H9 (cell line): ENCODE results near the gene MICOS13. TPM values are rescaled to one million over a fixed set of nuclear protein-coding genes. Genes with fewer than 3 reads are reported as not detected.
A peak's percentile ranks its signal among the peaks of the same experiment; 100 is the strongest.

Source experiments
- DNase-seq: peaks from one replicate; pipeline ENCODE4 v3.0.0-alpha.2; 2017
- H2AFZ ChIP-seq: one replicate; pipeline ENCODE4 v1.6.1; 2013; ENCODE audit warnings: mild to moderate bottlenecking, low read length, control low read depth, moderate library complexity
- H2AK5ac ChIP-seq: 2 replicates; pipeline ENCODE4 v1.6.1; 2013; ENCODE audit warnings: low read length, control low read depth, mixed read lengths; ENCODE audit not compliant: insufficient read length
- H2BK120ac ChIP-seq: one replicate; pipeline ENCODE4 v1.6.1; 2013; ENCODE audit warnings: low read depth, mild to moderate bottlenecking, low read length, control low read depth, inconsistent platforms; ENCODE audit not compliant: poor library complexity, severe bottlenecking
- H2BK12ac ChIP-seq: 2 replicates; pipeline ENCODE4 v1.6.1; 2013; ENCODE audit warnings: low read length, control low read depth, mixed read lengths, low read depth; ENCODE audit not compliant: insufficient read length
- H2BK15ac ChIP-seq: 2 replicates; pipeline ENCODE4 v1.6.1; 2013; ENCODE audit warnings: low read depth, low read length, control low read depth
- H2BK20ac ChIP-seq: one replicate; pipeline ENCODE4 v1.6.1; 2013; ENCODE audit warnings: low read depth, mild to moderate bottlenecking, low read length, control low read depth, inconsistent platforms; ENCODE audit not compliant: poor library complexity, severe bottlenecking
- H2BK5ac ChIP-seq: 2 replicates; pipeline ENCODE4 v1.6.1; 2013; ENCODE audit warnings: low read length, control low read depth, mixed read lengths; ENCODE audit not compliant: insufficient read length
- H3K14ac ChIP-seq: 2 replicates; pipeline ENCODE4 v1.6.1; 2013; ENCODE audit warnings: low read length, control low read depth; ENCODE audit not compliant: insufficient read depth
- H3K18ac ChIP-seq: 2 replicates; pipeline ENCODE4 v1.6.1; 2013; ENCODE audit warnings: low read depth, mild to moderate bottlenecking, mixed read lengths, low read length, control low read depth; ENCODE audit not compliant: insufficient read length
- H3K23ac ChIP-seq: 2 replicates; pipeline ENCODE4 v1.6.1; 2013; ENCODE audit warnings: low read length, control low read depth, mixed read lengths, low read depth; ENCODE audit not compliant: insufficient read length
- H3K23me2 ChIP-seq: 2 replicates; pipeline ENCODE4 v1.6.1; 2013; ENCODE audit warnings: low read depth, mild to moderate bottlenecking, mixed read lengths, low read length, control low read depth; ENCODE audit not compliant: insufficient read length, poor library complexity, severe bottlenecking
- H3K27ac ChIP-seq: 2 replicates; pipeline ENCODE4 v1.5.1; 2013; ENCODE audit warnings: low read length, control low read depth, mixed read lengths, low read depth; ENCODE audit not compliant: insufficient read length
- H3K27me3 ChIP-seq: 2 replicates; pipeline ENCODE4 v1.6.1; 2013; ENCODE audit warnings: low read length, control low read depth, inconsistent platforms; ENCODE audit not compliant: insufficient read depth
- H3K4ac ChIP-seq: 2 replicates; pipeline ENCODE4 v1.6.1; 2013; ENCODE audit warnings: low read depth, mild to moderate bottlenecking, control low read depth, inconsistent platforms, low read length, moderate library complexity
- H3K4me1 ChIP-seq: 2 replicates; pipeline ENCODE4 v1.6.1; 2013; ENCODE audit warnings: low read length, control low read depth, inconsistent platforms; ENCODE audit not compliant: insufficient read depth
- H3K4me2 ChIP-seq: 2 replicates; pipeline ENCODE4 v1.6.1; 2013; ENCODE audit warnings: low read length, control low read depth, mixed read lengths; ENCODE audit not compliant: insufficient read length, insufficient read depth
- H3K56ac ChIP-seq: 2 replicates; pipeline ENCODE4 v1.6.1; 2013; ENCODE audit warnings: low read depth, mild to moderate bottlenecking, mixed read lengths, low read length, control low read depth; ENCODE audit not compliant: insufficient read length
- H3K79me1 ChIP-seq: 2 replicates; pipeline ENCODE4 v1.6.1; 2013; ENCODE audit warnings: low read depth, mild to moderate bottlenecking, moderate library complexity, low read length, control low read depth, inconsistent platforms; ENCODE audit not compliant: insufficient read depth, poor library complexity, severe bottlenecking
- H3K79me2 ChIP-seq: 2 replicates; pipeline ENCODE4 v1.6.1; 2013; ENCODE audit warnings: low read length, control low read depth, inconsistent platforms; ENCODE audit not compliant: insufficient read depth
- H3K9ac ChIP-seq: 2 replicates; pipeline ENCODE4 v1.6.1; 2013; ENCODE audit warnings: low read length, control low read depth, mixed read lengths; ENCODE audit not compliant: insufficient read length; ENCODE audit errors: extremely low read depth
- H3K9me3 ChIP-seq: one replicate; pipeline ENCODE4 v1.6.1; 2013; ENCODE audit warnings: low read depth, low read length, inconsistent platforms; ENCODE audit not compliant: control insufficient read depth
- H3T11ph ChIP-seq: one replicate; pipeline ENCODE4 v1.6.1; 2013; ENCODE audit warnings: mild to moderate bottlenecking, low read length, control low read depth, inconsistent platforms
- H4K20me1 ChIP-seq: one replicate; pipeline ENCODE4 v1.6.1; 2013; ENCODE audit not compliant: control insufficient read depth, insufficient read length, insufficient read depth
- H4K5ac ChIP-seq: 2 replicates; pipeline ENCODE4 v1.6.1; 2013; ENCODE audit warnings: low read depth, mild to moderate bottlenecking, mixed read lengths, low read length, control low read depth; ENCODE audit not compliant: insufficient read length
- H4K8ac ChIP-seq: replicated peaks from 2 replicates; pipeline ENCODE4 v1.6.1; 2013; ENCODE audit warnings: low read length, control low read depth, mixed read lengths, low read depth; ENCODE audit not compliant: insufficient read length
- H4K91ac ChIP-seq: 2 replicates; pipeline ENCODE4 v1.6.1; 2013; ENCODE audit warnings: low read depth, mild to moderate bottlenecking, moderate library complexity, mixed read lengths, low read length, control low read depth; ENCODE audit not compliant: insufficient read length
- H3K27ac Mint-ChIP-seq, 3 experiments: 2 replicates in 2 of 3; 3 replicates in 1 of 3; pipeline ENCODE4 v1.8.0; 2020 to 2021; ENCODE audit warnings: mixed read lengths in 3 of 3, mild to moderate bottlenecking in 1 of 3, moderate library complexity in 1 of 3
- H3K27me3 Mint-ChIP-seq: 2 replicates; pipeline ENCODE4 v1.8.0; 2021; ENCODE audit warnings: low read depth, mild to moderate bottlenecking, moderate library complexity, mixed read lengths
- H3K36me3 Mint-ChIP-seq, 3 experiments: 2 replicates in 2 of 3; 3 replicates in 1 of 3; pipeline ENCODE4 v1.8.0; 2020 to 2021; ENCODE audit warnings: low read depth in 3 of 3, mixed read lengths in 3 of 3; ENCODE audit not compliant: insufficient read depth in 1 of 3
- H3K4me1 Mint-ChIP-seq, 2 experiments: 2 replicates each; pipeline ENCODE4 v1.8.0; 2020; ENCODE audit warnings: mixed read lengths in 2 of 2
- H3K4me3 Mint-ChIP-seq, 2 experiments: 2 replicates in 1 of 2; 3 replicates in 1 of 2; pipeline ENCODE4 v1.8.0; 2020 to 2021; ENCODE audit warnings: mild to moderate bottlenecking in 2 of 2, mixed read lengths in 2 of 2, moderate library complexity in 1 of 2
- H3K9me3 Mint-ChIP-seq, 2 experiments: 2 replicates in 1 of 2; 3 replicates in 1 of 2; pipeline ENCODE4 v1.8.0; 2020; ENCODE audit warnings: mild to moderate bottlenecking in 2 of 2, mixed read lengths in 2 of 2, moderate library complexity in 1 of 2
- CTCF ChIP-seq: fragments of 200-600 bp; sonication (generic); conservative IDR thresholded peaks from 3 replicates; pipeline ENCODE4 v1.8.0; 2021; ENCODE audit warnings: antibody characterized with exemption, mild to moderate bottlenecking
- WGBS: extraction: QIAGEN DNeasy Blood & Tissue Kit; methylation state at CpG from one replicate; pipeline ENCODE4 v1.1.7; 2013; ENCODE audit warnings: missing lambda C conversion rate, low lambda C conversion rate, mixed read lengths; ENCODE audit not compliant: insufficient read length; ENCODE audit errors: extremely low coverage; 5-methylcytosine and 5-hydroxymethylcytosine counted together
- total RNA-seq: library from RNA; stranded (reverse); gene quantifications from 2 replicates; pipeline ENCODE4 v1.2.1, GENCODE V29; 2021

The MICOS13 gene
- total RNA-seq, 1 experiment from 2014 or later, result 23.8 TPM

- H3K27ac ChIP-seq, result no peak overlapping the region
- no peaks in the 10 kb centered on the region for H3K79me1 ChIP-seq
- no peak overlapping the region for H2AFZ ChIP-seq
- H4K91ac ChIP-seq, result no peak overlapping the region
- no peak overlapping the region for H2BK15ac ChIP-seq
- peak; percentile 27; the same call in 1 of the 3 replicates for TF ChIP-seq CTCF
- H3K23me2 ChIP-seq, result no peaks in the 10 kb centered on the region
- no peak overlapping the region for H3K9ac ChIP-seq
- no peak overlapping the region for H3K18ac ChIP-seq
- no peak overlapping the region for H2BK12ac ChIP-seq
- Mint-ChIP-seq H3K27me3 (no peaks in the 10 kb centered on the region), H3K9me3 (no peaks in the 10 kb centered on the region), H3K36me3 (peaks cover 59 to 92% (median 85%) of the 10 kb centered on the region in 3 experiments; a peak in 6 of 7 replicates), H3K4me3 (no peak overlapping the region), H3K27ac (no peak overlapping the region; a peak in 1 of 7 replicates), H3K4me1 (no peaks in the 10 kb centered on the region)
- H4K20me1 ChIP-seq, result no peaks in the 10 kb centered on the region
- H4K5ac ChIP-seq, result no peak overlapping the region
- H2BK20ac ChIP-seq, result no peak overlapping the region
- no peak overlapping the region for H3K14ac ChIP-seq
- no peaks in the 10 kb centered on the region for H3K79me2 ChIP-seq
- H2BK5ac ChIP-seq, result no peak overlapping the region
- no peaks in the 10 kb centered on the region for H3K9me3 ChIP-seq
- no peak overlapping the region for H3K23ac ChIP-seq
- no peak for DNase-seq
- H4K8ac ChIP-seq, result no peak overlapping the region
- H2BK120ac ChIP-seq, result no peak overlapping the region
- no peaks in the 10 kb centered on the region for H3K4me1 ChIP-seq
- H2AK5ac ChIP-seq, result no peak overlapping the region
- no peak overlapping the region for H3K56ac ChIP-seq
- no peak overlapping the region for H3T11ph ChIP-seq
- WGBS, result no CpG with 5 or more reads among the region's 5 CpGs
- no peak overlapping the region for H3K4ac ChIP-seq
- H3K27me3 ChIP-seq, result no peaks in the 10 kb centered on the region
- H3K4me2 ChIP-seq, result no peak overlapping the region
Observed at GRCh38 chr19:5651361-5651760, 29.0 kb downstream of the MICOS13 start.
